ENCODE results near the gene LHX6. TPM values are rescaled to one million over a fixed set of nuclear protein-coding genes. Genes with fewer than 3 reads are reported as not detected.

Gene LHX6
- total RNA-seq, 1 experiment from 2014 or later: 1.5 TPM

DNA sequence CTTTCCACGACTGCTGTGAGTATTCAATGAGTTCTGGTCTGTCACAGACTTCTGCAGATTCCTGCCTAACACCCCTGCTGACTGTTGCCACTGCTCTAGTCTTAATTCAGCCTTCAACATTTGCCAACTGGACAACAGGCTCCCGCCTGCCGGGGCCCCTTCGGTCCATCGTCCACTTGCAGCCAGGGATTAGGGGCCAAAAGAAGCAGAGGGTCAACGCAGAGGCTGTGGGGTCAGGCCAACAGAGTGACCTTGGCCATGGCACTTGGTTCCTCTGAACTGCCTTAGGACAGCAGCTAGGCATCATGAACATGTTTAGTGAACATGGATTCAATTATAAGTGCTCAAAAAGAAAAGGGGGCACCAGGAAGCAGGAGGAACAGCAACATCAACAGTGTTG lies 40.4 kb downstream of the LHX6 start:
- TF ChIP-seq ZNF671 (CRISPR knock-in tag; IDR thresholded peaks at IDR 0.05): no peak
- TF ChIP-seq MYBL2 (CRISPR knock-in tag; IDR thresholded peaks at IDR 0.05): no peak
- TF ChIP-seq, protein P1, sequence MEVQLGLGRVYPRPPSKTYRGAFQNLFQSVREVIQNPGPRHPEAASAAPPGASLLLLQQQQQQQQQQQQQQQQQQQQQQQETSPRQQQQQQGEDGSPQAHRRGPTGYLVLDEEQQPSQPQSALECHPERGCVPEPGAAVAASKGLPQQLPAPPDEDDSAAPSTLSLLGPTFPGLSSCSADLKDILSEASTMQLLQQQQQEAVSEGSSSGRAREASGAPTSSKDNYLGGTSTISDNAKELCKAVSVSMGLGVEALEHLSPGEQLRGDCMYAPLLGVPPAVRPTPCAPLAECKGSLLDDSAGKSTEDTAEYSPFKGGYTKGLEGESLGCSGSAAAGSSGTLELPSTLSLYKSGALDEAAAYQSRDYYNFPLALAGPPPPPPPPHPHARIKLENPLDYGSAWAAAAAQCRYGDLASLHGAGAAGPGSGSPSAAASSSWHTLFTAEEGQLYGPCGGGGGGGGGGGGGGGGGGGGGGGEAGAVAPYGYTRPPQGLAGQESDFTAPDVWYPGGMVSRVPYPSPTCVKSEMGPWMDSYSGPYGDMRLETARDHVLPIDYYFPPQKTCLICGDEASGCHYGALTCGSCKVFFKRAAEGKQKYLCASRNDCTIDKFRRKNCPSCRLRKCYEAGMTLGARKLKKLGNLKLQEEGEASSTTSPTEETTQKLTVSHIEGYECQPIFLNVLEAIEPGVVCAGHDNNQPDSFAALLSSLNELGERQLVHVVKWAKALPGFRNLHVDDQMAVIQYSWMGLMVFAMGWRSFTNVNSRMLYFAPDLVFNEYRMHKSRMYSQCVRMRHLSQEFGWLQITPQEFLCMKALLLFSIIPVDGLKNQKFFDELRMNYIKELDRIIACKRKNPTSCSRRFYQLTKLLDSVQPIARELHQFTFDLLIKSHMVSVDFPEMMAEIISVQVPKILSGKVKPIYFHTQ (CRISPR knock-in tag; IDR thresholded peaks at IDR 0.05): no peak
- TF ChIP-seq, protein P2, sequence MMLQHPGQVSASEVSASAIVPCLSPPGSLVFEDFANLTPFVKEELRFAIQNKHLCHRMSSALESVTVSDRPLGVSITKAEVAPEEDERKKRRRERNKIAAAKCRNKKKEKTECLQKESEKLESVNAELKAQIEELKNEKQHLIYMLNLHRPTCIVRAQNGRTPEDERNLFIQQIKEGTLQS (CRISPR knock-in tag; conservative IDR thresholded peaks at IDR 0.05): no peak
- TF ChIP-seq ZNF416 (CRISPR knock-in tag; IDR thresholded peaks at IDR 0.05): no peak
- ChIA-PET CTCF (interaction anchor here (1.5 to 2.8 kb wide), 2 partner anchors 64 to 162 kb away, joined by 5 to 13 read pairs; no protein-coding TSS in a partner anchor), POLR2A (no interaction called here)
- Mint-ChIP-seq H3K4me1 (peaks cover 16% of the 10 kb centered on the region), H3K36me3 (no peaks in the 10 kb centered on the region), H3K27me3 (ENCODE audit: low read depth) (no peaks in the 10 kb centered on the region), H3K4me3 (no peak overlapping the region), H3K27ac (no peak overlapping the region), H3K9me3 (no peaks in the 10 kb centered on the region)
- ATAC-seq (no peak), DNase-seq (ENCODE audit: low spot score) (no peak)

DNA sequence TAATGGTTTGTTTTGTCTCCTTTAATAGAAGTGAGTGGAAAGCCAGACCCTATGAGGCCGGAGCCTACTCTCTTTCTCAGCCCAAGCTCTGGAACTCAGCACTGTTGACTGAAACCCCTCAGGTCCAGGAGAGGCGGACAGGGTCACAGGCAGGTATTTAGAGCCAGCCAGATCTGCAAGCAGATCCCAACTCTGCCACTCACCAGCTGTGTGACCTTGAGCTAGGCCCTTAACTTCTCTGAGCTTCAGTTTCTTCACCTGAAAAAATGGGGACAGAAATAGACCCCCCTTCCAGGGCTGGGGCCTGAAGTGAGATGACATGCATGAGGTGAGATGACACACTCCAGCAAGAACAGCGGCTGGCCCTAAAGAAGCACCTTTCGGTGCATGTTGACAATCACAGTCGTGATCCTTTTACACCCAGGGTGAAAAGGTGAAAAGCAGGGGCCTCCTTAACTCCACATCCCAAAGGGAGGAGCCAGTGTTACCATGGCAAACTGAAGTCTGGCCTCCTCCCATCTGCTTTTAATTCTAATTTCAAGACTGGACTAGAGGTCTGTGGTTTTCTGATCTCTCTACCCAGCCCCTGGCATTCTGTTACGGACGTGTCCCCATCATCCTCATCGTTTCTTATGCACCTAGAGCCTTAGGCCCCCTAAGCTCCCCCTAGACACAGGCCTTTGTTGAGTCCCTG lies 41.8 kb downstream of the LHX6 start:
- CTCF ChIA-PET: interaction anchor here (1.0 to 2.8 kb wide), 12 partner anchors 10 to 164 kb away, joined by 3 to 13 read pairs (median 4); no protein-coding TSS in a partner anchor
- no peaks in the 10 kb centered on the region; the same call in 1 of the 2 replicates for H3K27me3 Mint-ChIP-seq (ENCODE audit: low read depth)
- POLR2A ChIA-PET: no interaction called here
- DNase-seq (ENCODE audit: low spot score) (no peak), ATAC-seq (no peak)
- no peaks in the 10 kb centered on the region for H3K36me3 Mint-ChIP-seq
- no peaks in the 10 kb centered on the region for H3K9me3 Mint-ChIP-seq
- no peak overlapping the region for H3K27ac Mint-ChIP-seq
- TF ChIP-seq FOXP1 (CRISPR knock-in tag; IDR thresholded peaks at IDR 0.05; ENCODE audit: borderline replicate concordance) (no peak), ZNF317 (CRISPR knock-in tag; IDR thresholded peaks at IDR 0.05; ENCODE audit: borderline replicate concordance, low read depth) (no peak), CBFB (CRISPR knock-in tag; IDR thresholded peaks at IDR 0.05; ENCODE audit: low read depth) (no peak), NFE2L1 (CRISPR knock-in tag; IDR thresholded peaks at IDR 0.05) (no peak)
- no peak overlapping the region for H3K4me3 Mint-ChIP-seq
- peaks cover 5% of the 10 kb centered on the region; the same call in 1 of the 2 replicates for H3K4me1 Mint-ChIP-seq

DNA sequence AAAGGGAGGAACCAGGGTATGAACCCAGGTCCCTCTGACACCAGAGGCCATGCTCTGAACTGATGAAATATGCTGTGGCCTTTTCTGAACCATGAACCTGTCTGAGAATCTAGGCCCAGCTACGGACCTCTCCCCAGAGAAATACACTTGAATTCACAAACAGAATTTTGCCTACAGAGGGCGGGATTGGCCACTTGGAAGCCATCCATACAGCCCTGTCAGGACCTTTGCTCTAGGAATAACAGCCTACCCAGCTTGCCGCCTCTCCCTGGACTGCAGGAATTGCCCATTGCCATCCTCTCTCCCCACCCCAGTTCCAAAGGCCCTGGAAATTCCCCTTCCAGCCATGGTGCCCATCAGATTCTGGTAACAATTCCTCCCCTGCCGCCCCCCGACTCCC lies 42.5 kb downstream of the LHX6 start:
- Mint-ChIP-seq H3K27me3 (ENCODE audit: low read depth) (no peaks in the 10 kb centered on the region; the same call in 1 of the 2 replicates), H3K4me1 (no peaks in the 10 kb centered on the region), H3K4me3 (no peak overlapping the region), H3K36me3 (no peaks in the 10 kb centered on the region), H3K27ac (no peak overlapping the region), H3K9me3 (no peaks in the 10 kb centered on the region)
- POLR2A ChIA-PET: no interaction called here
- DNase-seq (ENCODE audit: low spot score) (no peak), ATAC-seq (peak; percentile 80)
- CTCF ChIA-PET: interaction anchor here (0.6 to 2.8 kb wide), 11 partner anchors 9 to 164 kb away, joined by 3 to 13 read pairs (median 4); no protein-coding TSS in a partner anchor
- TF ChIP-seq GABPB1 (CRISPR knock-in tag; IDR thresholded peaks at IDR 0.05): no peak
- no peak for TF ChIP-seq ATF1 (CRISPR knock-in tag; IDR thresholded peaks at IDR 0.05)
- TF ChIP-seq ZNF317 (CRISPR knock-in tag; IDR thresholded peaks at IDR 0.05; ENCODE audit: borderline replicate concordance, low read depth): no peak
- no peak for TF ChIP-seq KAT7 (CRISPR knock-in tag; IDR thresholded peaks at IDR 0.05; ENCODE audit: borderline replicate concordance)
- TF ChIP-seq, protein P3, sequence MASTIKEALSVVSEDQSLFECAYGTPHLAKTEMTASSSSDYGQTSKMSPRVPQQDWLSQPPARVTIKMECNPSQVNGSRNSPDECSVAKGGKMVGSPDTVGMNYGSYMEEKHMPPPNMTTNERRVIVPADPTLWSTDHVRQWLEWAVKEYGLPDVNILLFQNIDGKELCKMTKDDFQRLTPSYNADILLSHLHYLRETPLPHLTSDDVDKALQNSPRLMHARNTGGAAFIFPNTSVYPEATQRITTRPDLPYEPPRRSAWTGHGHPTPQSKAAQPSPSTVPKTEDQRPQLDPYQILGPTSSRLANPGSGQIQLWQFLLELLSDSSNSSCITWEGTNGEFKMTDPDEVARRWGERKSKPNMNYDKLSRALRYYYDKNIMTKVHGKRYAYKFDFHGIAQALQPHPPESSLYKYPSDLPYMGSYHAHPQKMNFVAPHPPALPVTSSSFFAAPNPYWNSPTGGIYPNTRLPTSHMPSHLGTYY (CRISPR knock-in tag; IDR thresholded peaks at IDR 0.05): no peak
- TF ChIP-seq ELF4 (CRISPR knock-in tag; IDR thresholded peaks at IDR 0.05; ENCODE audit: low read depth): no peak
- TF ChIP-seq ZBTB21 (CRISPR knock-in tag; IDR thresholded peaks at IDR 0.05; ENCODE audit: borderline replicate concordance): no peak
- no peak for TF ChIP-seq NR2C2 (CRISPR knock-in tag; IDR thresholded peaks at IDR 0.05)
- TF ChIP-seq, protein P4, sequence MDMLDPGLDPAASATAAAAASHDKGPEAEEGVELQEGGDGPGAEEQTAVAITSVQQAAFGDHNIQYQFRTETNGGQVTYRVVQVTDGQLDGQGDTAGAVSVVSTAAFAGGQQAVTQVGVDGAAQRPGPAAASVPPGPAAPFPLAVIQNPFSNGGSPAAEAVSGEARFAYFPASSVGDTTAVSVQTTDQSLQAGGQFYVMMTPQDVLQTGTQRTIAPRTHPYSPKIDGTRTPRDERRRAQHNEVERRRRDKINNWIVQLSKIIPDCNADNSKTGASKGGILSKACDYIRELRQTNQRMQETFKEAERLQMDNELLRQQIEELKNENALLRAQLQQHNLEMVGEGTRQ (CRISPR knock-in tag; IDR thresholded peaks at IDR 0.05): no peak
- TF ChIP-seq, protein P5, sequence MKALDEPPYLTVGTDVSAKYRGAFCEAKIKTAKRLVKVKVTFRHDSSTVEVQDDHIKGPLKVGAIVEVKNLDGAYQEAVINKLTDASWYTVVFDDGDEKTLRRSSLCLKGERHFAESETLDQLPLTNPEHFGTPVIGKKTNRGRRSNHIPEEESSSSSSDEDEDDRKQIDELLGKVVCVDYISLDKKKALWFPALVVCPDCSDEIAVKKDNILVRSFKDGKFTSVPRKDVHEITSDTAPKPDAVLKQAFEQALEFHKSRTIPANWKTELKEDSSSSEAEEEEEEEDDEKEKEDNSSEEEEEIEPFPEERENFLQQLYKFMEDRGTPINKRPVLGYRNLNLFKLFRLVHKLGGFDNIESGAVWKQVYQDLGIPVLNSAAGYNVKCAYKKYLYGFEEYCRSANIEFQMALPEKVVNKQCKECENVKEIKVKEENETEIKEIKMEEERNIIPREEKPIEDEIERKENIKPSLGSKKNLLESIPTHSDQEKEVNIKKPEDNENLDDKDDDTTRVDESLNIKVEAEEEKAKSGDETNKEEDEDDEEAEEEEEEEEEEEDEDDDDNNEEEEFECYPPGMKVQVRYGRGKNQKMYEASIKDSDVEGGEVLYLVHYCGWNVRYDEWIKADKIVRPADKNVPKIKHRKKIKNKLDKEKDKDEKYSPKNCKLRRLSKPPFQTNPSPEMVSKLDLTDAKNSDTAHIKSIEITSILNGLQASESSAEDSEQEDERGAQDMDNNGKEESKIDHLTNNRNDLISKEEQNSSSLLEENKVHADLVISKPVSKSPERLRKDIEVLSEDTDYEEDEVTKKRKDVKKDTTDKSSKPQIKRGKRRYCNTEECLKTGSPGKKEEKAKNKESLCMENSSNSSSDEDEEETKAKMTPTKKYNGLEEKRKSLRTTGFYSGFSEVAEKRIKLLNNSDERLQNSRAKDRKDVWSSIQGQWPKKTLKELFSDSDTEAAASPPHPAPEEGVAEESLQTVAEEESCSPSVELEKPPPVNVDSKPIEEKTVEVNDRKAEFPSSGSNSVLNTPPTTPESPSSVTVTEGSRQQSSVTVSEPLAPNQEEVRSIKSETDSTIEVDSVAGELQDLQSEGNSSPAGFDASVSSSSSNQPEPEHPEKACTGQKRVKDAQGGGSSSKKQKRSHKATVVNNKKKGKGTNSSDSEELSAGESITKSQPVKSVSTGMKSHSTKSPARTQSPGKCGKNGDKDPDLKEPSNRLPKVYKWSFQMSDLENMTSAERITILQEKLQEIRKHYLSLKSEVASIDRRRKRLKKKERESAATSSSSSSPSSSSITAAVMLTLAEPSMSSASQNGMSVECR (CRISPR knock-in tag; IDR thresholded peaks at IDR 0.05; ENCODE audit: borderline replicate concordance): no peak
- TF ChIP-seq, protein P6, sequence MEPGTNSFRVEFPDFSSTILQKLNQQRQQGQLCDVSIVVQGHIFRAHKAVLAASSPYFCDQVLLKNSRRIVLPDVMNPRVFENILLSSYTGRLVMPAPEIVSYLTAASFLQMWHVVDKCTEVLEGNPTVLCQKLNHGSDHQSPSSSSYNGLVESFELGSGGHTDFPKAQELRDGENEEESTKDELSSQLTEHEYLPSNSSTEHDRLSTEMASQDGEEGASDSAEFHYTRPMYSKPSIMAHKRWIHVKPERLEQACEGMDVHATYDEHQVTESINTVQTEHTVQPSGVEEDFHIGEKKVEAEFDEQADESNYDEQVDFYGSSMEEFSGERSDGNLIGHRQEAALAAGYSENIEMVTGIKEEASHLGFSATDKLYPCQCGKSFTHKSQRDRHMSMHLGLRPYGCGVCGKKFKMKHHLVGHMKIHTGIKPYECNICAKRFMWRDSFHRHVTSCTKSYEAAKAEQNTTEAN (CRISPR knock-in tag; IDR thresholded peaks at IDR 0.05): no peak

Measured in WTC11 (cell line).